Endothelial cell (in vitro differentiated cells): Measurements from ENCODE around the gene SLC22A14. TPM values are rescaled to one million over a fixed set of nuclear protein-coding genes. Genes with fewer than 3 reads are reported as not detected.

Source experiments
- DNase-seq: peaks from one replicate; pipeline ENCODE4 v3.0.0; 2021; ENCODE audit warnings: low spot score
- H3K27ac Mint-ChIP-seq: one replicate; pipeline ENCODE4 v1.8.0; 2021; ENCODE audit warnings: mixed read lengths, inconsistent platforms; ENCODE audit not compliant: unreplicated experiment
- H3K27me3 Mint-ChIP-seq: one replicate; pipeline ENCODE4 v1.8.0; 2021; ENCODE audit warnings: mild to moderate bottlenecking, moderate library complexity, mixed read lengths, inconsistent platforms; ENCODE audit not compliant: unreplicated experiment
- H3K36me3 Mint-ChIP-seq: one replicate; pipeline ENCODE4 v1.8.0; 2021; ENCODE audit warnings: mild to moderate bottlenecking, low read depth, mixed read lengths, inconsistent platforms; ENCODE audit not compliant: unreplicated experiment
- H3K4me1 Mint-ChIP-seq: one replicate; pipeline ENCODE4 v1.8.0; 2021; ENCODE audit warnings: mild to moderate bottlenecking, mixed read lengths, inconsistent platforms; ENCODE audit not compliant: unreplicated experiment
- H3K4me3 Mint-ChIP-seq: one replicate; pipeline ENCODE4 v1.8.0; 2021; ENCODE audit warnings: mild to moderate bottlenecking, mixed read lengths, inconsistent platforms; ENCODE audit not compliant: unreplicated experiment
- H3K9me3 Mint-ChIP-seq: one replicate; pipeline ENCODE4 v1.8.0; 2021; ENCODE audit warnings: mixed read lengths, inconsistent platforms; ENCODE audit not compliant: unreplicated experiment
- total RNA-seq: library from RNA; stranded (reverse); fragmentation: NEBNext Ultra II Directional; extraction: Animal tissue kit (Norgen Biotek cat#: 25700); gene quantifications from one replicate; pipeline ENCODE4 v1.2.1, GENCODE V29; 2021; ENCODE audit not compliant: unreplicated experiment
- TF ChIP-seq, protein P1 (sequence below): fragments of 200-600 bp; sonication (generic); IDR thresholded peaks from one replicate; pipeline ENCODE4 v1.5.0; 2021; ENCODE audit warnings: antibody characterized with exemption; ENCODE audit not compliant: unreplicated experiment

Gene SLC22A14
- total RNA-seq, 1 donor from 2014 or later = 0.36 TPM

DNA sequence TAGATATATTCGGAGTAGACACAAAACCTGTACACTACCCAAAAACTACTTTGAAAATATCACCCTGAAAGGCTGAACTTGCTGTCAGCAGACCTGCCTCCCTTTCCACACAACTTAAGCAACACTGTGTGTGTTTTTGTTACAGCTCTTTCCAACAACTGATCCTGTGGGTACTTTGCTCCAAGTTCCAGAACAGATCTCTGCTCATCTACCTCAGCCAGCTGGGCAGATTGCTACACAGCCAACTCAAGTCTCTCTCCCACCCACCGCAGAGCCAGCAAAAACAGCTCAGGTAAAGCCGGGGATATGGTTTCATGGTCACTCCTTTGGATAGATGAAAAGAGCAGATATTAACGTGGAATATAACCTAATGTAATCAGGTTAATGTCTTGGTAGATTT is 36.2 kb upstream of the SLC22A14 start:
- TF ChIP-seq, protein P1, sequence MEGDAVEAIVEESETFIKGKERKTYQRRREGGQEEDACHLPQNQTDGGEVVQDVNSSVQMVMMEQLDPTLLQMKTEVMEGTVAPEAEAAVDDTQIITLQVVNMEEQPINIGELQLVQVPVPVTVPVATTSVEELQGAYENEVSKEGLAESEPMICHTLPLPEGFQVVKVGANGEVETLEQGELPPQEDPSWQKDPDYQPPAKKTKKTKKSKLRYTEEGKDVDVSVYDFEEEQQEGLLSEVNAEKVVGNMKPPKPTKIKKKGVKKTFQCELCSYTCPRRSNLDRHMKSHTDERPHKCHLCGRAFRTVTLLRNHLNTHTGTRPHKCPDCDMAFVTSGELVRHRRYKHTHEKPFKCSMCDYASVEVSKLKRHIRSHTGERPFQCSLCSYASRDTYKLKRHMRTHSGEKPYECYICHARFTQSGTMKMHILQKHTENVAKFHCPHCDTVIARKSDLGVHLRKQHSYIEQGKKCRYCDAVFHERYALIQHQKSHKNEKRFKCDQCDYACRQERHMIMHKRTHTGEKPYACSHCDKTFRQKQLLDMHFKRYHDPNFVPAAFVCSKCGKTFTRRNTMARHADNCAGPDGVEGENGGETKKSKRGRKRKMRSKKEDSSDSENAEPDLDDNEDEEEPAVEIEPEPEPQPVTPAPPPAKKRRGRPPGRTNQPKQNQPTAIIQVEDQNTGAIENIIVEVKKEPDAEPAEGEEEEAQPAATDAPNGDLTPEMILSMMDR = no peak
- Mint-ChIP-seq H3K27me3 (peaks cover 1% of the 10 kb centered on the region), H3K36me3 (peaks cover 15% of the 10 kb centered on the region), H3K4me1 (peaks cover 6% of the 10 kb centered on the region), H3K4me3 (no peak overlapping the region), H3K9me3 (no peaks in the 10 kb centered on the region), H3K27ac (no peak overlapping the region)
- no peak for DNase-seq

DNA sequence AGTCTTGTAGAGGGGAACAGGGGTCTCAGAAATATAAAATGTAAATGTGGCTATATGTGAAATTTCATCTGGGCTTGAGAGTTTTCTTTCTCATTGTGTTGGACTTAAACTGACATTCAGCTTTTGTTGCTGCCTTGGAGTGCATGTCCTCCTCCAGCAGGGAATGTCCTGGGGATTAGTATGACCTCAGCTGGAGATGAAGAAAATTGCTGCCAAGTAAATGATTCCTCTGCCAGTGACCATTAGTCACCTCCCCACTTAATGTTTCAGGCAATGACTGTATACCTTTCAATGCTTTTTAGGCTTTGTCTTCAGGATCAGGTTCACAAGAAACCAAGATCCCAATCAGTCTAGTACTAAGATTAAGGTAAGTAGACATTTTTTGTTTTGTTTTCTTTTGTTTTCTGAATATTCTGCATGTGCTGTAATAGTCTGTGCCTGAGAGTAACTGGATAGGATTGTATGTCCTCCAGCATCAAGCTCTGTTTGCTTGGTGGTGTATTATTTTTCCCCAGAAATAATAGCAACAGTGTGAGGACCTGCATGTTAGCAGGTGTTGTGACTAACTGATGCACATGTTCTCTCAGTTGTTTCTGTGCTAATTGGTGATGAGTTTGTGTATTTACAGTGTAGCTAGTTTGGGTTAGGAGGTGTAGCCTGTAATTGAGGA is 34.6 kb upstream of the SLC22A14 start:
- Mint-ChIP-seq H3K4me3 (no peak overlapping the region), H3K9me3 (no peaks in the 10 kb centered on the region), H3K4me1 (peaks cover 6% of the 10 kb centered on the region), H3K27ac (no peak overlapping the region), H3K36me3 (peaks cover 27% of the 10 kb centered on the region), H3K27me3 (peaks cover 1% of the 10 kb centered on the region)
- DNase-seq = no peak
- TF ChIP-seq, protein P1 = no peak

DNA sequence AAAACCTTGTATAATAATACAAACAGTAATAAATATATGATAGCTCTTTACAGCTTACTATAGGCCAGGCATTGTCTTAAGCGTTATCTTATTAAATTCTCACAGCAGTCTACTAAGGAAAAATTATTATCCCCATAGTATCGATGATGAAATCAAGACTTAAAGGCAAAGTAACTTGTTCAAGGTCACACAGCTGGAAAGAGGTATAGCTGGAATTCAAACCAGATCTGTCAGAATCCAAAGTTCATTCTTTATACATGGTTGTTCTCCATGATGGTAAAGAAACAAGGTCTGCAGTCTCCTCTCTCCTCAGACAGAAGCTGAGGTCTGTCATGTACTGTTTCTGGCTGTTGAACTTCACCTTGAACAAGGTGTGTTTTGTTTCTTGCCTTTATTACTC is 31.9 kb upstream of the SLC22A14 start:
- DNase-seq = no peak
- H3K27me3 Mint-ChIP-seq = no peaks in the 10 kb centered on the region
- no peaks in the 10 kb centered on the region for H3K9me3 Mint-ChIP-seq
- H3K4me1 Mint-ChIP-seq = peaks cover 6% of the 10 kb centered on the region
- peaks cover 36% of the 10 kb centered on the region for H3K36me3 Mint-ChIP-seq
- H3K4me3 Mint-ChIP-seq = no peak overlapping the region
- no peak overlapping the region for H3K27ac Mint-ChIP-seq
- TF ChIP-seq, protein P1 = no peak

DNA sequence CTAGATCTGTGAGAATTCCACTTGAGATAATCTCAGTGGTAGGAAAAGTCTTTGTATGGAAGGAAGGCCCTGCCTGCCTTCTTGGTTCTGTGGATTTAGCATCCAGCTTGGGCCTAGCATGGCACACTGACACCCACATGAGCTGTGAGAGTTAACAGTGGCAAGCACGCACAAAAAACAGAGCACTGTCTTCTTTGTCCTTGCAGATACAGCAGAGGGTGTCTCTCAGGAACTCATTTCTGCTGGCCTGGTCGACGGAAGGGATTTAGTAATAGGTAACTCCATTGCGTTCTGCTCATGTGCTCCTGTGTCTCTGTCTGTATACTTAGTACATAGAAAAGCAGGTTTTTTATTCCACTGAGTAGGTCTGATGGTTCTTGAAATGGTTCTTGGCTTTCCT is 30.9 kb upstream of the SLC22A14 start:
- TF ChIP-seq, protein P1 = no peak
- H3K4me3 Mint-ChIP-seq = no peak overlapping the region
- H3K9me3 Mint-ChIP-seq = no peaks in the 10 kb centered on the region
- no peaks in the 10 kb centered on the region for H3K27me3 Mint-ChIP-seq
- H3K36me3 Mint-ChIP-seq = peaks cover 32% of the 10 kb centered on the region
- no peak for DNase-seq
- peaks cover 6% of the 10 kb centered on the region for H3K4me1 Mint-ChIP-seq
- H3K27ac Mint-ChIP-seq = no peak overlapping the region

DNA sequence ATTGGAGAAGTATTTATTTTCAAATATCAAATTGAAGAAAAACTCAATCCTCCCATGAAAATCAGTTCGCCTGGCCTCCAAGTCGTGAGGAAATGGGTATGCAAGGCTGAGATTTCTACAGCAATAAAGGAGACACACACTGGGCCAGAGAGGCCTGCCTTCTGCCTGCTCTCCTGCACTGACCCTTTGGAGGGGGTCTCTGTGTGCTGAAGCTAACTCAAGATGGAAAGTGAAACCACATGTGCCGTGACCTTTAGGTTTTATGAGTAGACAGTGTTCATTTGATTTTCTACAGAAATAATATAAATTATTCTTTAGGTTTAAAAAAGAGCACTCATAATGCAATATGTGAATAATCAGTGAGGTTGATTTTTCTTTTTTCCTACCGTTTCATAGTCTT is 28.4 kb upstream of the SLC22A14 start:
- no peak for DNase-seq
- TF ChIP-seq, protein P1 = no peak
- Mint-ChIP-seq H3K4me1 (no peaks in the 10 kb centered on the region), H3K27ac (no peak overlapping the region), H3K27me3 (no peaks in the 10 kb centered on the region), H3K36me3 (peaks cover 24% of the 10 kb centered on the region), H3K4me3 (no peak overlapping the region), H3K9me3 (no peaks in the 10 kb centered on the region)
